ENCODE data around the gene HMGB3.

- no peak for TF ChIP-seq CTCF (IDR thresholded peaks at IDR 0.05)
- TF ChIP-seq POLR2A (IDR thresholded peaks at IDR 0.05) = no peak
Observed at GRCh38 chrX:150940844-150941495, 42.2 kb upstream of the HMGB3 start.

All from transverse colon (tissue), 3 donors.